Astrocyte (in vitro differentiated cells and primary cell): Measurements from ENCODE around the gene C9orf85. TPM values are rescaled to one million over a fixed set of nuclear protein-coding genes. Genes with fewer than 3 reads are reported as not detected.
"Not testable (repeated sequence)": the region's sequence is repeated elsewhere in the genome, so short reads cannot be mapped to it uniquely, and the experiment has no call there.

Source experiments
- DNase-seq: peaks from one replicate; pipeline ENCODE4 v3.0.0-alpha.2; 2010; ENCODE audit warnings: low read depth
- FAIRE-seq: peaks from 2 replicates; lab custom pipeline; 2011; peaks lifted over from hg19 to GRCh38; lab: Jason Lieb, UNC
- H2AFZ ChIP-seq: 2 replicates; pipeline ENCODE4 v1.6.0; 2012; ENCODE audit warnings: low read depth, low read length, inconsistent platforms
- H3K27ac ChIP-seq: 2 replicates; pipeline ENCODE4 v1.5.1; 2011; ENCODE audit warnings: low read depth, low read length, inconsistent platforms
- H3K27me3 ChIP-seq: 2 replicates; pipeline ENCODE4 v1.6.0; 2011; ENCODE audit warnings: low read length, inconsistent platforms; ENCODE audit not compliant: insufficient read depth
- H3K36me3 ChIP-seq: 2 replicates; pipeline ENCODE4 v1.5.1; 2011; ENCODE audit warnings: low read length, inconsistent platforms; ENCODE audit not compliant: insufficient read depth
- H3K4me1 ChIP-seq: 2 replicates; pipeline ENCODE4 v1.5.1; 2011; ENCODE audit warnings: low read length, inconsistent platforms; ENCODE audit not compliant: insufficient read depth
- H3K4me2 ChIP-seq: 2 replicates; pipeline ENCODE4 v1.6.0; 2012; ENCODE audit warnings: low read length, inconsistent platforms
- H3K4me3 ChIP-seq: 2 replicates; pipeline ENCODE4 v1.5.1; 2011; ENCODE audit warnings: low read depth, mild to moderate bottlenecking, low read length, inconsistent platforms; ENCODE audit not compliant: insufficient read depth
- H3K79me2 ChIP-seq: 2 replicates; pipeline ENCODE4 v1.6.0; 2012; ENCODE audit warnings: mild to moderate bottlenecking, low read length, inconsistent platforms; ENCODE audit not compliant: insufficient read depth
- H3K9ac ChIP-seq: 2 replicates; pipeline ENCODE4 v1.6.0; 2012; ENCODE audit warnings: mild to moderate bottlenecking, low read length, inconsistent platforms
- H3K9me3 ChIP-seq: 2 replicates; pipeline ENCODE4 v1.5.1; 2012; ENCODE audit warnings: low read depth, mild to moderate bottlenecking, low read length, inconsistent platforms; ENCODE audit not compliant: insufficient read depth
- H4K20me1 ChIP-seq: 2 replicates; pipeline ENCODE4 v1.6.0; 2012; ENCODE audit warnings: low read length, inconsistent platforms; ENCODE audit not compliant: insufficient read depth
- H3K27ac Mint-ChIP-seq: one replicate; pipeline ENCODE4 v1.8.0; 2021; ENCODE audit warnings: mild to moderate bottlenecking, mixed read lengths; ENCODE audit not compliant: unreplicated experiment
- H3K27me3 Mint-ChIP-seq: one replicate; pipeline ENCODE4 v1.8.0; 2021; ENCODE audit warnings: low read depth, mixed read lengths; ENCODE audit not compliant: unreplicated experiment
- H3K36me3 Mint-ChIP-seq: one replicate; pipeline ENCODE4 v1.8.0; 2021; ENCODE audit warnings: low read depth, mixed read lengths; ENCODE audit not compliant: unreplicated experiment
- H3K4me1 Mint-ChIP-seq: one replicate; pipeline ENCODE4 v1.8.0; 2021; ENCODE audit warnings: low read depth, mixed read lengths; ENCODE audit not compliant: unreplicated experiment
- H3K4me3 Mint-ChIP-seq: one replicate; pipeline ENCODE4 v1.8.0; 2021; ENCODE audit warnings: mild to moderate bottlenecking, moderate library complexity, mixed read lengths; ENCODE audit not compliant: unreplicated experiment
- H3K9me3 Mint-ChIP-seq: one replicate; pipeline ENCODE4 v1.8.0; 2021; ENCODE audit warnings: mild to moderate bottlenecking, mixed read lengths; ENCODE audit not compliant: unreplicated experiment
- EZH2 ChIP-seq: IDR thresholded peaks from 2 replicates; pipeline ENCODE4 v1.6.1; 2012; ENCODE audit warnings: mild to moderate bottlenecking, low read length, inconsistent platforms; ENCODE audit not compliant: insufficient read depth
- total RNA-seq: library from RNA; stranded (reverse); gene quantifications from 2 replicates; pipeline ENCODE4 v1.2.1, GENCODE V29; 2021
- TF ChIP-seq, protein P1 (sequence below): IDR thresholded peaks from 2 replicates; pipeline ENCODE4 v1.5.1; 2011; ENCODE audit warnings: low read depth, mild to moderate bottlenecking, inconsistent platforms, low read length, moderate library complexity; ENCODE audit not compliant: insufficient read depth

The C9orf85 gene
- total RNA-seq, 1 donor from 2014 or later, result 15.2 TPM

DNA sequence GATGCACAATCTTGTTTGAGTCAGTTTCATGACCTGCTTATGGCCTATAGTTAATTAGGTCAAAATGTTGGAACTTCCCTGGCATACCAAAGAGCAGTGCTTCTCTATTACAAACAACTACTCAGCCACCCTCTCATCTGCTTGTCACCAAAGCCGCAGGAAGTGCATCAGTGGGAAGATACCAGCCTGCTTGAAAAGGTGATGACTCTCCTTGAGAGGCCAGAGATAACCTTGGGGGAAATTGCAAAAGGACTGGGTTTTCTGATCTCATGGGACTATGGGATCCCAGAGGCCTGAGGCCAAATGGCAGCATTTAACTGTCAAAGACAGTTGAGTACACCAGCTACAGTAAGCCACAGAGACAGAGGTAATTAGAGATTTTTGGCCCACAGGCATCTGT lies 79.0 kb downstream of the C9orf85 start:
- H3K27me3 ChIP-seq, result no peaks in the 10 kb centered on the region
- no peak overlapping the region for H3K4me3 ChIP-seq
- H3K27ac Mint-ChIP-seq, result no peak overlapping the region
- H2AFZ ChIP-seq, result no peak overlapping the region
- H4K20me1 ChIP-seq, result no peaks in the 10 kb centered on the region
- no peak overlapping the region for H3K9ac ChIP-seq
- H3K36me3 ChIP-seq, result no peaks in the 10 kb centered on the region
- DNase-seq (no peak), FAIRE-seq (no peak)
- H3K4me1 ChIP-seq, result no peaks in the 10 kb centered on the region
- no peaks in the 10 kb centered on the region for H3K79me2 ChIP-seq
- H3K4me3 Mint-ChIP-seq, result no peak overlapping the region
- no peaks in the 10 kb centered on the region for H3K36me3 Mint-ChIP-seq
- H3K4me2 ChIP-seq, result no peak overlapping the region
- H3K9me3 ChIP-seq, result no peaks in the 10 kb centered on the region
- no peak overlapping the region for H3K27ac ChIP-seq
- no peaks in the 10 kb centered on the region for H3K27me3 Mint-ChIP-seq
- H3K9me3 Mint-ChIP-seq, result peaks cover 7% of the 10 kb centered on the region
- H3K4me1 Mint-ChIP-seq, result no peaks in the 10 kb centered on the region
- TF ChIP-seq EZH2, result no peak
- TF ChIP-seq, protein P1, sequence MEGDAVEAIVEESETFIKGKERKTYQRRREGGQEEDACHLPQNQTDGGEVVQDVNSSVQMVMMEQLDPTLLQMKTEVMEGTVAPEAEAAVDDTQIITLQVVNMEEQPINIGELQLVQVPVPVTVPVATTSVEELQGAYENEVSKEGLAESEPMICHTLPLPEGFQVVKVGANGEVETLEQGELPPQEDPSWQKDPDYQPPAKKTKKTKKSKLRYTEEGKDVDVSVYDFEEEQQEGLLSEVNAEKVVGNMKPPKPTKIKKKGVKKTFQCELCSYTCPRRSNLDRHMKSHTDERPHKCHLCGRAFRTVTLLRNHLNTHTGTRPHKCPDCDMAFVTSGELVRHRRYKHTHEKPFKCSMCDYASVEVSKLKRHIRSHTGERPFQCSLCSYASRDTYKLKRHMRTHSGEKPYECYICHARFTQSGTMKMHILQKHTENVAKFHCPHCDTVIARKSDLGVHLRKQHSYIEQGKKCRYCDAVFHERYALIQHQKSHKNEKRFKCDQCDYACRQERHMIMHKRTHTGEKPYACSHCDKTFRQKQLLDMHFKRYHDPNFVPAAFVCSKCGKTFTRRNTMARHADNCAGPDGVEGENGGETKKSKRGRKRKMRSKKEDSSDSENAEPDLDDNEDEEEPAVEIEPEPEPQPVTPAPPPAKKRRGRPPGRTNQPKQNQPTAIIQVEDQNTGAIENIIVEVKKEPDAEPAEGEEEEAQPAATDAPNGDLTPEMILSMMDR, result no peak

DNA sequence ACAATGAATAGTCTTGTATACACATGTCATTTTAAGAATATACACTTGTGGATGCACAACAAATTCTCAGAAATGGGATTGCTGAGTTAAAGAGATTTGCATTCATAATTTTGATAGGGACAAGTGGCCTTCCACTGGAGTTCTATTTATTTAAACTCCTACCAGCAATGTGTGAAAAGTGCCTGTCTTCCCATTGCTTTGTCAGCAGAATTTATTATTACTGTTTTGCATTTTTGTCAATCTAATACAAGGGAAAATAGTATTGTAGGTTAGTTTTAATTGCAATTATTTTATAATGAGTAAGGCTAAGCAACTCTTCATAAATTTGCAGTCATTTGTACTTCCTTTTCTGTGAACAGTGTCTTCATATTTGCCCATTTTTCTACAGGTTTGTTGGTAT lies 94.0 kb downstream of the C9orf85 start:
- no peak for FAIRE-seq

DNA sequence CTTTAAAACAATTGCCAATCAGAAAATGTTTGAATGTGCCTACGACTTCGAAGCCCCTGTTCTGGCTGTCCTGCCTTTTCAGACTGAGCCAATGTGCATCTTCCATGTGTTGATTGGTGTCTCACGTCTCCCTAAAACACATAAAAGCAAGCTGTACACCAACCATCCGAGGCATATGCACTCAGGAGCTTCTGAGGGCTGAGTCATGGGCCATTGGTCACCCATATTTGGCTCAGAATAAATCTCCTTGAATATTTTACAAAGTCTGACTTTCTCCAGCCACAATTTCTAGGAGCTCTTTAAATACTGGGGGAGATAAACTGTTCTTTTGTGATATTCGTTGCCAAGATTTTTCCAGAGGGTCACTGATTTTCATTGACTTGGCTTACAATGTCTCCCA lies 95.1 kb downstream of the C9orf85 start:
- H3K27ac Mint-ChIP-seq, result no peak overlapping the region
- H3K4me1 ChIP-seq, result no peaks in the 10 kb centered on the region
- no peaks in the 10 kb centered on the region for H3K79me2 ChIP-seq
- peaks cover 2% of the 10 kb centered on the region for H3K9me3 Mint-ChIP-seq
- H3K9me3 ChIP-seq, result no peaks in the 10 kb centered on the region
- TF ChIP-seq, protein P1, result no peak
- no peak for TF ChIP-seq EZH2
- FAIRE-seq (no peak), DNase-seq (peak; percentile 16)
- no peak overlapping the region for H3K9ac ChIP-seq
- no peak overlapping the region for H3K4me3 Mint-ChIP-seq
- no peaks in the 10 kb centered on the region for H3K27me3 Mint-ChIP-seq
- no peak overlapping the region for H3K4me3 ChIP-seq
- no peak overlapping the region for H3K4me2 ChIP-seq
- H3K4me1 Mint-ChIP-seq, result peaks cover 6% of the 10 kb centered on the region
- no peak overlapping the region for H3K27ac ChIP-seq
- no peaks in the 10 kb centered on the region for H3K36me3 ChIP-seq
- H3K27me3 ChIP-seq, result no peaks in the 10 kb centered on the region
- H4K20me1 ChIP-seq, result no peaks in the 10 kb centered on the region
- no peaks in the 10 kb centered on the region for H3K36me3 Mint-ChIP-seq
- H2AFZ ChIP-seq, result no peak overlapping the region

More for the DNA sequence above, 94.0 kb downstream of the C9orf85 start:
- Mint-ChIP-seq H3K4me1 (peaks cover 6% of the 10 kb centered on the region), H3K4me3 (no peak overlapping the region), H3K27me3 (no peaks in the 10 kb centered on the region), H3K9me3 (peaks cover 8% of the 10 kb centered on the region), H3K27ac (no peak overlapping the region), H3K36me3 (no peaks in the 10 kb centered on the region)
- Histone ChIP-seq H3K27me3 (no peaks in the 10 kb centered on the region), H3K79me2 (no peaks in the 10 kb centered on the region), H3K4me1 (no peaks in the 10 kb centered on the region), H3K4me3 (no peak overlapping the region), H3K4me2 (no peak overlapping the region), H3K9ac (no peak overlapping the region), H3K9me3 (peaks cover 2% of the 10 kb centered on the region), H4K20me1 (no peaks in the 10 kb centered on the region), H3K27ac (no peak overlapping the region), H2AFZ (no peak overlapping the region), H3K36me3 (no peaks in the 10 kb centered on the region)
- TF ChIP-seq, protein P1, result no peak
- TF ChIP-seq EZH2, result no peak
- DNase-seq, result no peak

DNA sequence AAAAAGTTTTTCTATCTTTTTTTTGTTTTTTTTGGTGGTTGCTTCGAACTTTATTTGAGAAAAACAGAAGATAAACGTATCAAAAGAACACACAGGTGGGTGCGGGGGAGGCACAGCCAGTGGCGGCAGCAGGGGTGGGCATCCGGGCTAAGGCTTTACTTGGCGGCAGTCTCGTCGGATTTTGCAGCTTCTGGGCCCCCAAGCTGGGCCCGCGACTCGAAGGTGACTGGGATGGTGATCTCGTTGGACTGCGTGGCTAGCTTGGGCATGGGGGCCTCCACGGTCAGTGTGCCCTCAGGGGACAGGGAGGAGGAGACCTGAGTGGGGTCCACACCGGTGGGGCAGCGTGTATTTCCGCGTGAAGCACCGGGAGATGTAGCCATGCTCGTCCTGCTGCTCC lies 96.3 kb downstream of the C9orf85 start:
- not testable (repeated sequence) for H3K27ac ChIP-seq, H4K20me1 ChIP-seq, H3K79me2 ChIP-seq, H3K27ac Mint-ChIP-seq, H3K36me3 Mint-ChIP-seq, FAIRE-seq, H3K9me3 ChIP-seq, H3K4me1 Mint-ChIP-seq, DNase-seq, H2AFZ ChIP-seq, H3K4me3 Mint-ChIP-seq, H3K27me3 Mint-ChIP-seq, H3K4me2 ChIP-seq, H3K4me3 ChIP-seq, H3K4me1 ChIP-seq, H3K9me3 Mint-ChIP-seq, H3K36me3 ChIP-seq, H3K27me3 ChIP-seq, H3K9ac ChIP-seq
